ENCODE measurements around the gene CLIC6. TPM values are rescaled to one million over a fixed set of nuclear protein-coding genes. Genes with fewer than 3 reads are reported as not detected.

The CLIC6 gene
- total RNA-seq, 1 experiment from 2014 or later = not detected

DNA sequence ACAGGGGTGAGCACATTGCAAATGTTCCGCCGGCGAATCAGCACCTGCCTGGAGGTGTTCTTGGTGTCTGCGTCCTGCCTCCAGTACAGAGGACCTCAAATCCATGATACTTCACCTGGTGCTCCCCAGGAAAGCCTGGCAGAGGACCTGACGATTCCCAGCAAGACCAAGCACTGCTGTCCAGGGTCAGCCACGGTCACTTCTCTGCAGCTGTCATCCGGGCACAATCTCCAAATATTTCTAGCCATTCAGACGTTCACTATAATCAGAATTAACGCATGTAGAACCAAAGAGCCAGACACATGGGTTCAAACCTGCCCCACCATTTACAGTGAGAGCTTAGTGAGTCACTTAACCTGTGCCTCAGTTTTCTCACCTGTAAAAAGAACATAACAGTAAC lies 74.5 kb downstream of the CLIC6 start:
- no peak for DNase-seq
- Histone ChIP-seq H4K20me1 (ENCODE audit: insufficient read depth, low read depth, low read length) (no peaks in the 10 kb centered on the region), H3K36me3 (ENCODE audit: insufficient read depth, low read length) (no peaks in the 10 kb centered on the region), H3K4me2 (ENCODE audit: low read depth, low read length, poor library complexity, severe bottlenecking) (no peak overlapping the region), H3K79me2 (ENCODE audit: low read length) (no peaks in the 10 kb centered on the region), H3K9me2 (replicated peaks; ENCODE audit: insufficient read depth, low read length) (no peaks in the 10 kb centered on the region), H3K9ac (ENCODE audit: low read length) (no peak overlapping the region), H2AFZ (ENCODE audit: low read length) (no peak overlapping the region), H3K4me3 (ENCODE audit: low read length) (no peak overlapping the region), H3K4me1 (ENCODE audit: low read length) (no peaks in the 10 kb centered on the region), H3K27me3 (ENCODE audit: low read length) (no peaks in the 10 kb centered on the region), H3K27ac (ENCODE audit: low read length) (no peak overlapping the region), H3K9me3 (ENCODE audit: low read length) (no peaks in the 10 kb centered on the region)

DNA sequence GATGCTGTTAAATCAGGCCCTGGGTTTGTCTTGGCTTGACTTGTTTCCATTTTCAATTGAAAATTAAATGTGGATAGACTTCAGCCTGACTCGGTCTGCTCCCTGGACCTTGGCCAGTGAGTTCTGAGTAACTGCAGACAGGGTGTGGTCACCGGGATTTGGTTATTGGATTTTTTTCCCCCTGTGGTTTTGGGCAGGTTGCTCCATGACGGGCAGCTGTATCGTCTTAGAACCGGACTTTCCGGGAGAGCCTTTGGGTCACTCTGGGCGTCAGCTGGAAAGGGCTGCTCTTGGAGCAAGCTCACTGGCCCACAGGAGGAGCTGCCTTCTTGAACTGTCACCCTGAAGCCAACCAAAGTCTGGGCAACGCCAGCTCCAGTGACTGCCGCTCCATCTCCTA lies 75.0 kb downstream of the CLIC6 start:
- Histone ChIP-seq H3K79me2 (ENCODE audit: low read length) (no peaks in the 10 kb centered on the region), H3K4me2 (ENCODE audit: low read depth, low read length, poor library complexity, severe bottlenecking) (no peak overlapping the region), H3K4me3 (ENCODE audit: low read length) (no peak overlapping the region), H3K27ac (ENCODE audit: low read length) (no peak overlapping the region), H3K27me3 (ENCODE audit: low read length) (no peaks in the 10 kb centered on the region), H3K9me2 (replicated peaks; ENCODE audit: insufficient read depth, low read length) (no peaks in the 10 kb centered on the region), H3K36me3 (ENCODE audit: insufficient read depth, low read length) (no peaks in the 10 kb centered on the region), H2AFZ (ENCODE audit: low read length) (no peak overlapping the region), H3K9me3 (ENCODE audit: low read length) (no peaks in the 10 kb centered on the region), H3K9ac (ENCODE audit: low read length) (no peak overlapping the region), H4K20me1 (ENCODE audit: insufficient read depth, low read depth, low read length) (no peaks in the 10 kb centered on the region), H3K4me1 (ENCODE audit: low read length) (no peaks in the 10 kb centered on the region)
- DNase-seq = no peak

DNA sequence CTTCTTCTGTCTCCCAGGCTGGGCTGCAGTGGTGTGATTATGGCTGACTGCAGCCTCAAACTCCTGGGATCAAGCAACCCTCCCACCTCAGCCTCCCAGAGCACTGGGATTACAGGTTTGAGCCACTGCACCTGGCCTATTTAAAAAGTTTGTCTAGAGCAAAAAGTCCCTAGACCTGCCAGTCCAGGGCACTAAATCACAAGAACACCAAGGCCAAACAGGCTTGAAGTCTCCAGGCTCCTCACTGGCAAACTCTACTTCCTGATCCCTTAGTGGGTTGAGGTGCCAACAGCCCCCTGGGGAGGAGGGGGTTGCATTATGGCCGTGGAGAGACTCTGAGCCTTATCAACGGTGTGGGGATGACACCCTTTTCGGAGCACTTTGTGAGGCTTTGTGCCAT lies 76.0 kb downstream of the CLIC6 start:
- Histone ChIP-seq H3K4me3 (ENCODE audit: low read length) (no peak overlapping the region), H3K27ac (ENCODE audit: low read length) (no peak overlapping the region), H3K9ac (ENCODE audit: low read length) (no peak overlapping the region), H3K4me1 (ENCODE audit: low read length) (no peaks in the 10 kb centered on the region), H3K4me2 (ENCODE audit: low read depth, low read length, poor library complexity, severe bottlenecking) (no peak overlapping the region), H4K20me1 (ENCODE audit: insufficient read depth, low read depth, low read length) (no peaks in the 10 kb centered on the region), H3K9me3 (ENCODE audit: low read length) (no peaks in the 10 kb centered on the region), H3K36me3 (ENCODE audit: insufficient read depth, low read length) (no peaks in the 10 kb centered on the region), H3K9me2 (replicated peaks; ENCODE audit: insufficient read depth, low read length) (no peaks in the 10 kb centered on the region), H3K79me2 (ENCODE audit: low read length) (no peaks in the 10 kb centered on the region), H2AFZ (ENCODE audit: low read length) (no peak overlapping the region), H3K27me3 (ENCODE audit: low read length) (no peaks in the 10 kb centered on the region)
- DNase-seq = no peak

DNA sequence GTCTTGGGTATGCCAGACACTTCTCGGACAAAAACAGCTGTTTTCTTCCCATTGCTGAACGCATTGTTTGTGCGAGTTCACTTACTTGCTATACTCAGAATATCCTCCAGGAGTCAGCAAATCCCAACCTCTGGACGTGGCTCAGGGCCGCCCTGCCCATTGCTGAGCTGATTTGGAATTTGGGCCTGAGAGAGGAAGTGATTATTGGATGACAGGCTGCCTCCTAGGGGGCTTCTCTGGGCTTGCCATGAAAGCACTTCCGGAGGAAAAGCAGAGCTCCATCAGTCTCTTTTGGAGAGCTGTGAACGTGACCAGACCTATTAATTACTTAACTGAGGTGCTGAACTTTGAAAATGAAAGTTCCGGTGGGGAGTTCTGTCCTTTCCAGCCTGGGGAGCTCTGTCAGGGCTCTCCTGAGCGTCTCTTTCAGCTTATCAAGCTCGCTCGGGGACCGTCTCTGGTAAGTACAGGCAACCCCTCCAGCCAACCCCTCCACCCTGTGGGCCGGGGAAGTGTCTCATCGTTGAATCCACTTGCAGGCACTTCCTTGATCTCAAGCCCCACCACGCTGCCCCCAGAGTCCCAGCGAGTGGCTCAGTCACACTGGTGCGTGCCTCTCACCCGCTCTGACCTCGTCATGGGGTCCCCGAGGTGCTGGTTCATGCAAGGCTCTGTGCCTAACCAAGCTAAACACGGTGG lies 76.9 kb downstream of the CLIC6 start:
- Histone ChIP-seq H3K27me3 (ENCODE audit: low read length) (no peaks in the 10 kb centered on the region), H3K36me3 (ENCODE audit: insufficient read depth, low read length) (no peaks in the 10 kb centered on the region), H3K27ac (ENCODE audit: low read length) (no peak overlapping the region), H3K79me2 (ENCODE audit: low read length) (no peaks in the 10 kb centered on the region), H3K4me3 (ENCODE audit: low read length) (no peak overlapping the region), H3K9ac (ENCODE audit: low read length) (no peak overlapping the region), H2AFZ (ENCODE audit: low read length) (no peak overlapping the region), H3K9me2 (replicated peaks; ENCODE audit: insufficient read depth, low read length) (no peaks in the 10 kb centered on the region), H3K4me2 (ENCODE audit: low read depth, low read length, poor library complexity, severe bottlenecking) (no peak overlapping the region), H4K20me1 (ENCODE audit: insufficient read depth, low read depth, low read length) (no peaks in the 10 kb centered on the region), H3K9me3 (ENCODE audit: low read length) (no peaks in the 10 kb centered on the region), H3K4me1 (ENCODE audit: low read length) (no peaks in the 10 kb centered on the region)
- peak; percentile 85 for DNase-seq

DNA sequence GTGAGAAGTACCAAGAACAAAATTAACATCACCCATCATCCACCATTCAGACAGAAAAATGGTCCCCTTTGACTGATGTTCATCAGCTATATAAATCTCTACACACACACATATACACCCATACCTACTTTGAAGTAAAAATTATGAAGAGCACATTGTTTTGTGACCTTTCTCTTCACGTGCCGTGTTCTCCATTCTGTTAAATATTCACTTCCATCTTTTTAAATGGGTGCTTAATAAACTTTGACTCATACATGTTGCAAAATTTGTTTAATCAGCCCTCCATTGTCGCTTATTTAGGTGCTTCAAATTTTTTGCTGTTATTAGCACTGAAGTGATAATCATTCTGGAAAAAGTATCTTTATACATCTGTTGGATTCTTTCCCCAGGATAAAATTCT lies 80.1 kb downstream of the CLIC6 start:
- no peaks in the 10 kb centered on the region for H3K9me2 ChIP-seq (replicated peaks; ENCODE audit: insufficient read depth, low read length)
- no peak for DNase-seq
- no peaks in the 10 kb centered on the region for H3K36me3 ChIP-seq (ENCODE audit: insufficient read depth, low read length)
- H3K9me3 ChIP-seq (ENCODE audit: low read length) = no peaks in the 10 kb centered on the region
- no peak overlapping the region for H3K27ac ChIP-seq (ENCODE audit: low read length)
- no peak overlapping the region for H3K9ac ChIP-seq (ENCODE audit: low read length)
- H3K79me2 ChIP-seq (ENCODE audit: low read length) = no peaks in the 10 kb centered on the region
- no peaks in the 10 kb centered on the region for H4K20me1 ChIP-seq (ENCODE audit: insufficient read depth, low read depth, low read length)
- no peak overlapping the region for H2AFZ ChIP-seq (ENCODE audit: low read length)
- H3K4me3 ChIP-seq (ENCODE audit: low read length) = no peak overlapping the region
- H3K27me3 ChIP-seq (ENCODE audit: low read length) = no peaks in the 10 kb centered on the region
- H3K4me1 ChIP-seq (ENCODE audit: low read length) = no peaks in the 10 kb centered on the region
- no peak overlapping the region for H3K4me2 ChIP-seq (ENCODE audit: low read depth, low read length, poor library complexity, severe bottlenecking)

DNA sequence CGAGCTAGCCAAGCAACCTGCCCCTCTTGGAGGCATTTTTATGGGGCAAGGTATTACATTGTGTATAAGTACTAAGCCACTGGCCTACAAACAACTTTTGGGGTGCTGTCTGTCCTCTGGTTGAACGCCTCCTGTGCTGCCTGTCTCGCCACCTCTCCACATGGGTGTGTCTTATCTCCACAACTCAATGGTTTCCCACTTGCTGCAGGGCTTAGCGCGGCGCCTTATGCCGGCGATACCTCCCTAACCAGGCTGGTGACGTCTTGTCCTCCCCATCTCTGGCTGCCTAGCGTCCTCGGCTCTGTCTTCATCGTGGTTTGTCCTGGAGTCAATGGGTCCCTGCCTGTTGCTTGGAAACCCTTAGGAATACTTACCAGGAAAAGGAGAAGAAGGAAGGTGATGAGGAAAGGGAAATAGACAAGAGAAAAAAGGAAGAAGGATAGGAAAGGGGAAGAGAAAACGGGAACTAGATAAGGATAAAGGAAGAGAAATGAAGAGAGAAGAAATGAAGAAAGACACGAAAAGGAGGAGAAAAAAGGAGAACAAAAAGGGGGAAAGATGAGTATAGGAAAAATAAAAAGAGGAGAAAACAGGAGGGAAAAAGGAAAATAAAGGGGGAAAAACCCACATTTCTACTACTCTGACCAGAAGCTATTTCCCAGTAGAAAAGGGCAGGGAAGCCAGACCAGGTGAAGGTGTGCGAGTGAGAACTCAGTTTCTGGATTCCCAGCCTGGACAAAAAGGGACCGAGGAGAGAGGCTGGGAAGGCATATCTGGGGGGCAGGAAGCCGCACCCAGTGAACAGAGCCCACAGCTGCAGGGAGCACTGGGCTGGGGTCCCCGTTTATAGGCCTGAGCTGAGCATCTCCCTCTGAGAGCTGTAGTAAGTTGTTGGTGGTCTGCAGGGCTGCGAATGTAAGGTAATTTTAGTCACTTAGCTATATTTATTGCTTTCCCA lies 86.2 kb downstream of the CLIC6 start:
- Histone ChIP-seq H3K4me2 (ENCODE audit: low read depth, low read length, poor library complexity, severe bottlenecking) (no peak overlapping the region), H3K9ac (ENCODE audit: low read length) (no peak overlapping the region), H3K9me2 (replicated peaks; ENCODE audit: insufficient read depth, low read length) (no peaks in the 10 kb centered on the region), H3K4me3 (ENCODE audit: low read length) (no peak overlapping the region), H3K27ac (ENCODE audit: low read length) (no peak overlapping the region), H3K27me3 (ENCODE audit: low read length) (no peaks in the 10 kb centered on the region), H2AFZ (ENCODE audit: low read length) (no peak overlapping the region), H3K36me3 (ENCODE audit: insufficient read depth, low read length) (no peaks in the 10 kb centered on the region), H3K79me2 (ENCODE audit: low read length) (no peaks in the 10 kb centered on the region), H4K20me1 (ENCODE audit: insufficient read depth, low read depth, low read length) (no peaks in the 10 kb centered on the region), H3K4me1 (ENCODE audit: low read length) (no peaks in the 10 kb centered on the region), H3K9me3 (ENCODE audit: low read length) (no peaks in the 10 kb centered on the region)
- no peak for DNase-seq

DNA sequence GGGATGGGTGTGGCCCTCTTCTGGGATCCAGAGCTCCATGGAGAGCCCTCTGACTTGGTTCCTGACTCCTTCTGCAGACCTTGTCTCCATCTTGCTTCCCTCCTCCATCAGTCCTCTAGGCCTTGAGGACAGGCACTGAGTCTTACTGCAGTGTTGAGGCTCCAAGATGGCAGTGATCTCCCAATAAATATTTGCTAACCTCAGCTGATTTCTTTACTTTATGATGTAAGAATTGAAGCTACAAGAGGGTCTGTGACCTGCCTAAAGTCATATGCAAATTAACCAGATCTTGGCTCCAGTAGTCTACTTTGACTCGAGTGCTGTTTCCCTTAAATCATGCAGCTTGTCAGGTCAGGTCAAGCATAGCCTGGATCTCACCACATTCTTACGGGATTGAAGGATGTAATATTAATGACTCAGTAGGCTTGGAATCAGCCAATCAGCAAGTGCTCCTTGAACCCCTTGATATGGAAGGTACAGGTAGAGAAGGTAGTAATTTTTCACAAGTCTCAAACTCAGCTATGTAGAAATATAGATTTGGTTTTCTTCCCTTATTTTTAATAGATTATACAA lies 93.0 kb downstream of the CLIC6 start:
- DNase-seq = no peak
- Histone ChIP-seq H3K4me3 (ENCODE audit: low read length) (no peak overlapping the region), H3K27me3 (ENCODE audit: low read length) (no peaks in the 10 kb centered on the region), H3K4me2 (ENCODE audit: low read depth, low read length, poor library complexity, severe bottlenecking) (no peak overlapping the region), H3K27ac (ENCODE audit: low read length) (no peak overlapping the region), H3K4me1 (ENCODE audit: low read length) (no peaks in the 10 kb centered on the region), H3K9ac (ENCODE audit: low read length) (no peak overlapping the region), H3K79me2 (ENCODE audit: low read length) (no peaks in the 10 kb centered on the region), H3K9me2 (replicated peaks; ENCODE audit: insufficient read depth, low read length) (no peaks in the 10 kb centered on the region), H3K9me3 (ENCODE audit: low read length) (no peaks in the 10 kb centered on the region), H2AFZ (ENCODE audit: low read length) (no peak overlapping the region), H4K20me1 (ENCODE audit: insufficient read depth, low read depth, low read length) (no peaks in the 10 kb centered on the region), H3K36me3 (ENCODE audit: insufficient read depth, low read length) (no peaks in the 10 kb centered on the region)

DNA sequence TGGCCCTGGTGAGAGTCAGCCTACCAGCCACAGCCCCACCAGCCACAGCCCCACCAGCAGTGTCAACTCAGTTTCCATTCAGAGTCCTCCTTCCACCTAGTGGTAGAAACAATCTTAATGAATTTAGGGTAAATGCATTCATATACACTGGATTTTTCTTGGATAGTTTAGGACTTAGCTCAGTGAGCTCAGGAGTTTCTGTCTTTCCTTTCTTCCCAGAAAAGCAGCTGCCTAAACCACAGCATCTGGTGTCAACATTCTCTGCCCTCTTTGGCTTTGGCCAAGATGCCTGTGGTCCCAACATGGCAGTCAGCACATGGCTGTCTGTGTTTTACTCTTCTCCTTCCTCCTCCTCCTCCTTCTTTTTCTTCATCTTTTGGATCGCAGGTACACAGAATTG lies 94.0 kb downstream of the CLIC6 start:
- DNase-seq = no peak
- no peak overlapping the region for H2AFZ ChIP-seq (ENCODE audit: low read length)
- no peaks in the 10 kb centered on the region for H3K4me1 ChIP-seq (ENCODE audit: low read length)
- H3K27ac ChIP-seq (ENCODE audit: low read length) = no peak overlapping the region
- no peaks in the 10 kb centered on the region for H3K9me3 ChIP-seq (ENCODE audit: low read length)
- no peak overlapping the region for H3K4me3 ChIP-seq (ENCODE audit: low read length)
- no peaks in the 10 kb centered on the region for H3K27me3 ChIP-seq (ENCODE audit: low read length)
- H4K20me1 ChIP-seq (ENCODE audit: insufficient read depth, low read depth, low read length) = no peaks in the 10 kb centered on the region
- no peaks in the 10 kb centered on the region for H3K9me2 ChIP-seq (replicated peaks; ENCODE audit: insufficient read depth, low read length)
- H3K9ac ChIP-seq (ENCODE audit: low read length) = no peak overlapping the region
- H3K36me3 ChIP-seq (ENCODE audit: insufficient read depth, low read length) = no peaks in the 10 kb centered on the region
- no peaks in the 10 kb centered on the region for H3K79me2 ChIP-seq (ENCODE audit: low read length)
- H3K4me2 ChIP-seq (ENCODE audit: low read depth, low read length, poor library complexity, severe bottlenecking) = no peak overlapping the region

All from Karpas-422 (cell line).